Keratinocyte (primary cell): ENCODE measurements around the gene BUB1.

ENCODE experiments used
- CTCF ChIP-seq, 3 experiments: IDR thresholded peaks in 1 of 3; conservative IDR thresholded peaks in 1 of 3; optimal IDR thresholded peaks in 1 of 3; 2 replicates in 2 of 3; 3 replicates in 1 of 3; pipeline versions ENCODE3 to v1.5.1; 2011; ENCODE audit warnings: low read length in 3 of 3, mild to moderate bottlenecking in 3 of 3, moderate library complexity in 2 of 3, control low read depth in 1 of 3, inconsistent platforms in 1 of 3; ENCODE audit not compliant: insufficient read depth in 2 of 3; ENCODE audit errors: extremely low read depth in 1 of 3
- EZH2 ChIP-seq: IDR thresholded peaks from one replicate; pipeline ENCODE4 v1.6.1; 2012; ENCODE audit warnings: inconsistent platforms, mild to moderate bottlenecking, low read length, moderate library complexity

DNA sequence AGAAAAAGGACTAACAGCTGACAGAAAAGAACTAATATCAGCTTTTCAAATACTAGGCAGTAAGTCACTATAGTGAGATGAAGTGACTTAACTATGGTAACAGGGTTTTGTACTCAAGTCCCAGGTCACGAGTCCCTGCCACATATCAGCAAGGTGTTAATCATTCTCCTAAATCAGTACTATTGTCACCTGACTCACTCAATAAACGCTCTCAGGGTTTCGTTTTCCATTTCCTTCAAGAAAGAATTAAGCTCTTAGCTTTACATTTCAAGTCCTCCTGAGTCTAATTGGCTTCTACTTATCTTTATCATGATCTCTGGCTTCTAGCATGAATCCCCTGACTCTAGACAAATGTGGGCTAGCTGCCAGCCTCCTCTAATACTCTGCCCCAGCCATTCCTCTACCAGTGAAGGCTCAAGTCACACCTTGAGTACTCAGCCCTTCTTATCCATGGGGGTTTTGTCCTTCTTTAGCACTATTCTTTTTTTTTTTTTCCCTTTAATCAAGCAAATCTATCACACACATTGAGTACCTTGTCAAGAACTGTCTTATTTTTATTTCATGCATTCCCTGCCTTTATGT lies 20.0 kb downstream of the BUB1 start:
- TF ChIP-seq CTCF (optimal IDR thresholded peaks at IDR 0.05 in 1 of 3, IDR thresholded peaks at IDR 0.05 in 1 of 3, conservative IDR thresholded peaks at IDR 0.05 in 1 of 3; ENCODE audit: extremely low read depth in 1 of 3, insufficient read depth in 2 of 3, low read length in 3 of 3) (no peak), EZH2 (no peak)
